ENCODE measurements around the gene NR2E1. TPM values are rescaled to one million over a fixed set of nuclear protein-coding genes. Genes with fewer than 3 reads are reported as not detected.

The NR2E1 gene
- total and polyA plus RNA-seq, 8 donors, result not detected

GRCh38 chr6:108238322-108238721 lies 72.5 kb downstream of the NR2E1 start:
- WGBS, 5 donors, result 83 to 97% (median 92%) methylated on average over 4 of the region's 4 CpGs
- Histone ChIP-seq H3K4me1 (peaks cover 0 to 7% (median 0%) of the 10 kb centered on the region in 4 donors), H3K27ac (no peak overlapping the region), H3K9me3 (peaks cover 0 to 9% (median 3%) of the 10 kb centered on the region in 4 donors), H3K4me3 (no peak overlapping the region), H3K27me3 (no peaks in the 10 kb centered on the region), H3K36me3 (peaks cover 0 to 35% (median 30%) of the 10 kb centered on the region in 4 donors)
- peak in 1 of 2 donors; percentile 8 for DNase-seq
- intact Hi-C loops (cut with DNase I; ENCODE audit: low total_unique reads), result no loop called here
- TF ChIP-seq EP300 (IDR thresholded peaks at IDR 0.05), result no peak
- TF ChIP-seq CTCF (IDR thresholded peaks at IDR 0.05), result no peak
- no peak for TF ChIP-seq POLR2A (IDR thresholded peaks at IDR 0.05)
- no peak for TF ChIP-seq POLR2AphosphoS5 (IDR thresholded peaks at IDR 0.05)

Other genes with a start within 250 kb of the NR2E1 start
- 100 to 1,000 TPM in 1 of 5 donors, 10 to 100 TPM in 4; 23.9 to 162 (median 66.5) TPM for gene SEC63, start 207.8 kb upstream of the NR2E1 start, total RNA-seq
- gene SEC63, start 207.8 kb upstream of the NR2E1 start, polyA plus RNA-seq, result 10 to 100 TPM; 10.3 to 25.8 (median 17.3) TPM
- 100 to 1,000 TPM in 1 of 5 donors, 10 to 100 TPM in 4; 18.7 to 420 (median 33.5) TPM for gene OSTM1, start 91.3 kb upstream of the NR2E1 start, total RNA-seq
- gene OSTM1, start 91.3 kb upstream of the NR2E1 start, polyA plus RNA-seq, result 10 to 100 TPM in 1 of 3 donors, 1 to 10 TPM in 2; 6.0 to 10.5 (median 7.8) TPM
- gene SNX3, start 95.0 kb downstream of the NR2E1 start, total RNA-seq, result 100 to 1,000 TPM in 2 of 5 donors, 10 to 100 TPM in 3; 46.1 to 166 (median 86.4) TPM
- 100 to 1,000 TPM; 169 to 199 (median 196) TPM for gene SNX3, start 95.0 kb downstream of the NR2E1 start, polyA plus RNA-seq
- 10 to 100 TPM in 1 of 5 donors, 1 to 10 TPM in 2, under 1 TPM in 1, not detected in 1; 0.45 to 18.5 (median 6.4) TPM for gene AFG1L, start 129.0 kb downstream of the NR2E1 start, total RNA-seq
- gene AFG1L, start 129.0 kb downstream of the NR2E1 start, polyA plus RNA-seq, result 1 to 10 TPM; 2.1 to 3.2 (median 2.4) TPM

All from stomach (tissue), 9 donors.